GM21528 (cell line): ENCODE data around the gene TCF7L1.
"Not testable (repeated sequence)": the region's sequence is repeated elsewhere in the genome, so short reads cannot be mapped to it uniquely, and the experiment has no call there.

Experiments used
- ATAC-seq: cut with Tn5 transposase; IDR thresholded peaks from one replicate; pipeline ENCODE4 v1.9.1; 2021; ENCODE audit warnings: mild to moderate bottlenecking, moderate library complexity; ENCODE audit not compliant: unreplicated experiment, low FRiP score

TCF7L1 gene

GRCh38 chr2:85132834-85133637 lies at the start of gene TCF7L1:
Gene TCF7L1, plus strand, starts transcription at chr2:85133392. Its CDS starts 293 bp downstream, at chr2:85133685.
- ATAC-seq: no peak

GRCh38 chr2:85085563-85085962 lies 47.6 kb upstream of the TCF7L1 start:
- no peak for ATAC-seq

- no peak for ATAC-seq
Measured at GRCh38 chr2:85087541-85087940, 45.7 kb upstream of the TCF7L1 start.

- ATAC-seq: no peak
Measured at GRCh38 chr2:85088921-85089320, 44.3 kb upstream of the TCF7L1 start.

GRCh38 chr2:85089585-85089984 lies 43.6 kb upstream of the TCF7L1 start:
- ATAC-seq: no peak

GRCh38 chr2:85091838-85092237 lies 41.4 kb upstream of the TCF7L1 start:
- ATAC-seq: no peak

GRCh38 chr2:85095094-85095493 lies 38.1 kb upstream of the TCF7L1 start:
- no peak for ATAC-seq

- ATAC-seq: no peak
Measured at GRCh38 chr2:85096616-85097015, 36.6 kb upstream of the TCF7L1 start.

GRCh38 chr2:85104228-85104627 lies 29.0 kb upstream of the TCF7L1 start:
- no peak for ATAC-seq

- ATAC-seq: no peak
Measured at GRCh38 chr2:85106489-85107180, 26.6 kb upstream of the TCF7L1 start.

GRCh38 chr2:85110991-85111560 lies 22.1 kb upstream of the TCF7L1 start:
- ATAC-seq: no peak

- ATAC-seq: no peak
Measured at GRCh38 chr2:85111819-85112281, 21.3 kb upstream of the TCF7L1 start.

GRCh38 chr2:85112906-85113625 lies 20.1 kb upstream of the TCF7L1 start:
- ATAC-seq: no peak

- no peak for ATAC-seq
Measured at GRCh38 chr2:85114586-85115330, 18.4 kb upstream of the TCF7L1 start.

- ATAC-seq: no peak
Measured at GRCh38 chr2:85116207-85116606, 17.0 kb upstream of the TCF7L1 start.

- ATAC-seq: no peak
Measured at GRCh38 chr2:85119900-85120299, 13.3 kb upstream of the TCF7L1 start.

- no peak for ATAC-seq
Measured at GRCh38 chr2:85120363-85120762, 12.8 kb upstream of the TCF7L1 start.

GRCh38 chr2:85126462-85126861 lies 6.7 kb upstream of the TCF7L1 start:
- ATAC-seq: not testable (repeated sequence)

- ATAC-seq: no peak
Measured at GRCh38 chr2:85129861-85130260, 3.3 kb upstream of the TCF7L1 start.

GRCh38 chr2:85130407-85130806 lies 2.8 kb upstream of the TCF7L1 start:
- ATAC-seq: no peak
